ENCODE data around the gene CYB5RL. TPM values are rescaled to one million over a fixed set of nuclear protein-coding genes. Genes with fewer than 3 reads are reported as not detected.
"Not testable (repeated sequence)": the region's sequence is repeated elsewhere in the genome, so short reads cannot be mapped to it uniquely, and the experiment has no call there.

CYB5RL gene
- polyA plus RNA-seq, 4 donors = 0.89 to 8.1 (median 2.5) TPM

GRCh38 chr1:54241364-54241763, 41.5 kb upstream of the CYB5RL start:
- no peak for DNase-seq
- peaks cover 8 to 87% (median 12%) of the 10 kb centered on the region in 3 donors for H3K36me3 ChIP-seq (ENCODE audit: control insufficient read depth in 3 of 3, insufficient read depth in 2 of 3, low read depth in 1 of 3, low read length in 3 of 3)
- H3K4me1 ChIP-seq (ENCODE audit: control insufficient read depth in 3 of 3, insufficient read depth in 2 of 3, low read depth in 1 of 3, low read length in 2 of 3) = no peaks in the 10 kb centered on the region
- no peaks in the 10 kb centered on the region for H3K9me3 ChIP-seq (ENCODE audit: control insufficient read depth in 2 of 2, insufficient read depth in 1 of 2, low read depth in 1 of 2, low read length in 1 of 2)
- no peak for FAIRE-seq
- H3K27me3 ChIP-seq (ENCODE audit: control insufficient read depth in 3 of 3, insufficient read depth in 3 of 3, low read length in 3 of 3) = no peaks in the 10 kb centered on the region
- no peak overlapping the region for H3K4me3 ChIP-seq (ENCODE audit: low read depth in 1 of 3, low read length in 3 of 3)
- no peak overlapping the region for H3K27ac ChIP-seq (ENCODE audit: low read depth in 1 of 3, low read length in 2 of 3)
- WGBS, 3 donors = 81 to 85% (median 85%) methylated on average over 6 of the region's 6 CpGs

- Histone ChIP-seq H3K36me3 (ENCODE audit: control insufficient read depth in 3 of 3, insufficient read depth in 2 of 3, low read depth in 1 of 3, low read length in 3 of 3) (peaks cover 8 to 86% (median 12%) of the 10 kb centered on the region in 3 donors), H3K9me3 (ENCODE audit: control insufficient read depth in 2 of 2, insufficient read depth in 1 of 2, low read depth in 1 of 2, low read length in 1 of 2) (no peaks in the 10 kb centered on the region), H3K27me3 (ENCODE audit: control insufficient read depth in 3 of 3, insufficient read depth in 3 of 3, low read length in 3 of 3) (no peaks in the 10 kb centered on the region), H3K4me3 (ENCODE audit: low read depth in 1 of 3, low read length in 3 of 3) (no peak overlapping the region), H3K27ac (ENCODE audit: low read depth in 1 of 3, low read length in 2 of 3) (no peak overlapping the region), H3K4me1 (ENCODE audit: control insufficient read depth in 3 of 3, insufficient read depth in 2 of 3, low read depth in 1 of 3, low read length in 2 of 3) (no peaks in the 10 kb centered on the region)
- DNase-seq = no peak
- no peak for FAIRE-seq
- 95 to 99% (median 96%) methylated on average over 12 of the region's 12 CpGs for WGBS, 3 donors
These were observed 41.0 kb upstream of the CYB5RL start for GRCh38 chr1:54240741-54241335.

- Histone ChIP-seq H3K36me3 (ENCODE audit: control insufficient read depth in 3 of 3, insufficient read depth in 2 of 3, low read depth in 1 of 3, low read length in 3 of 3) (peaks cover 8 to 75% (median 12%) of the 10 kb centered on the region in 3 donors), H3K27me3 (ENCODE audit: control insufficient read depth in 3 of 3, insufficient read depth in 3 of 3, low read length in 3 of 3) (no peaks in the 10 kb centered on the region), H3K27ac (ENCODE audit: low read depth in 1 of 3, low read length in 2 of 3) (no peak overlapping the region), H3K4me3 (ENCODE audit: low read depth in 1 of 3, low read length in 3 of 3) (no peak overlapping the region), H3K4me1 (ENCODE audit: control insufficient read depth in 3 of 3, insufficient read depth in 2 of 3, low read depth in 1 of 3, low read length in 2 of 3) (no peaks in the 10 kb centered on the region), H3K9me3 (ENCODE audit: control insufficient read depth in 2 of 2, insufficient read depth in 1 of 2, low read depth in 1 of 2, low read length in 1 of 2) (no peaks in the 10 kb centered on the region)
- no peak for DNase-seq
- WGBS, 3 donors = 84 to 90% (median 89%) methylated on average over 10 of the region's 10 CpGs
- FAIRE-seq = no peak
These were observed 39.8 kb upstream of the CYB5RL start for GRCh38 chr1:54239631-54240031.

- FAIRE-seq = no peak
- Histone ChIP-seq H3K36me3 (ENCODE audit: control insufficient read depth in 3 of 3, insufficient read depth in 2 of 3, low read depth in 1 of 3, low read length in 3 of 3) (peaks cover 8 to 73% (median 12%) of the 10 kb centered on the region in 3 donors), H3K4me3 (ENCODE audit: low read depth in 1 of 3, low read length in 3 of 3) (no peak overlapping the region), H3K9me3 (ENCODE audit: control insufficient read depth in 2 of 2, insufficient read depth in 1 of 2, low read depth in 1 of 2, low read length in 1 of 2) (no peaks in the 10 kb centered on the region), H3K27me3 (ENCODE audit: control insufficient read depth in 3 of 3, insufficient read depth in 3 of 3, low read length in 3 of 3) (no peaks in the 10 kb centered on the region), H3K27ac (ENCODE audit: low read depth in 1 of 3, low read length in 2 of 3) (no peak overlapping the region), H3K4me1 (ENCODE audit: control insufficient read depth in 3 of 3, insufficient read depth in 2 of 3, low read depth in 1 of 3, low read length in 2 of 3) (no peaks in the 10 kb centered on the region)
- DNase-seq = no peak
- 85 to 95% (median 94%) methylated on average over 5 of the region's 5 CpGs for WGBS, 3 donors
These were observed 39.2 kb upstream of the CYB5RL start for GRCh38 chr1:54239035-54239383.

- H3K9me3 ChIP-seq (ENCODE audit: control insufficient read depth in 2 of 2, insufficient read depth in 1 of 2, low read depth in 1 of 2, low read length in 1 of 2) = no peaks in the 10 kb centered on the region
- peaks cover 8 to 69% (median 12%) of the 10 kb centered on the region in 3 donors for H3K36me3 ChIP-seq (ENCODE audit: control insufficient read depth in 3 of 3, insufficient read depth in 2 of 3, low read depth in 1 of 3, low read length in 3 of 3)
- no peak for DNase-seq
- no peak overlapping the region for H3K27ac ChIP-seq (ENCODE audit: low read depth in 1 of 3, low read length in 2 of 3)
- no peak for FAIRE-seq
- no peaks in the 10 kb centered on the region for H3K27me3 ChIP-seq (ENCODE audit: control insufficient read depth in 3 of 3, insufficient read depth in 3 of 3, low read length in 3 of 3)
- H3K4me1 ChIP-seq (ENCODE audit: control insufficient read depth in 3 of 3, insufficient read depth in 2 of 3, low read depth in 1 of 3, low read length in 2 of 3) = no peaks in the 10 kb centered on the region
- H3K4me3 ChIP-seq (ENCODE audit: low read depth in 1 of 3, low read length in 3 of 3) = no peak overlapping the region
- WGBS, 3 donors = 88 to 94% (median 89%) methylated on average over 12 of the region's 12 CpGs
These were observed 38.7 kb upstream of the CYB5RL start for GRCh38 chr1:54238353-54239034.

GRCh38 chr1:54237586-54237985, 37.8 kb upstream of the CYB5RL start:
- Histone ChIP-seq H3K4me1 (ENCODE audit: control insufficient read depth in 3 of 3, insufficient read depth in 2 of 3, low read depth in 1 of 3, low read length in 2 of 3) (no peaks in the 10 kb centered on the region), H3K36me3 (ENCODE audit: control insufficient read depth in 3 of 3, insufficient read depth in 2 of 3, low read depth in 1 of 3, low read length in 3 of 3) (peaks cover 8 to 60% (median 12%) of the 10 kb centered on the region in 3 donors), H3K27ac (ENCODE audit: low read depth in 1 of 3, low read length in 2 of 3) (no peak overlapping the region), H3K4me3 (ENCODE audit: low read depth in 1 of 3, low read length in 3 of 3) (no peak overlapping the region), H3K27me3 (ENCODE audit: control insufficient read depth in 3 of 3, insufficient read depth in 3 of 3, low read length in 3 of 3) (no peaks in the 10 kb centered on the region), H3K9me3 (ENCODE audit: control insufficient read depth in 2 of 2, insufficient read depth in 1 of 2, low read depth in 1 of 2, low read length in 1 of 2) (no peaks in the 10 kb centered on the region)
- DNase-seq = no peak
- FAIRE-seq = no peak
- WGBS, 3 donors = 88 to 96% (median 89%) methylated on average over 10 of the region's 10 CpGs

- WGBS, 3 donors = 75 to 93% (median 78%) methylated on average over 2 of the region's 2 CpGs
- H3K9me3 ChIP-seq (ENCODE audit: control insufficient read depth in 2 of 2, insufficient read depth in 1 of 2, low read depth in 1 of 2, low read length in 1 of 2) = peaks cover 0 to 5% of the 10 kb centered on the region in 2 donors
- peaks cover 6 to 46% (median 8%) of the 10 kb centered on the region in 3 donors for H3K36me3 ChIP-seq (ENCODE audit: control insufficient read depth in 3 of 3, insufficient read depth in 2 of 3, low read depth in 1 of 3, low read length in 3 of 3)
- H3K27ac ChIP-seq (ENCODE audit: low read depth in 1 of 3, low read length in 2 of 3) = no peak overlapping the region
- no peaks in the 10 kb centered on the region for H3K27me3 ChIP-seq (ENCODE audit: control insufficient read depth in 3 of 3, insufficient read depth in 3 of 3, low read length in 3 of 3)
- H3K4me1 ChIP-seq (ENCODE audit: control insufficient read depth in 3 of 3, insufficient read depth in 2 of 3, low read depth in 1 of 3, low read length in 2 of 3) = no peaks in the 10 kb centered on the region
- no peak overlapping the region for H3K4me3 ChIP-seq (ENCODE audit: low read depth in 1 of 3, low read length in 3 of 3)
- DNase-seq (no peak), FAIRE-seq (no peak)
These were observed 34.5 kb upstream of the CYB5RL start for GRCh38 chr1:54234284-54234683.

- H3K4me3 ChIP-seq (ENCODE audit: low read depth in 1 of 3, low read length in 3 of 3); H3K27me3 ChIP-seq (ENCODE audit: control insufficient read depth in 3 of 3, insufficient read depth in 3 of 3, low read length in 3 of 3); H3K27ac ChIP-seq (ENCODE audit: low read depth in 1 of 3, low read length in 2 of 3); FAIRE-seq; DNase-seq; H3K9me3 ChIP-seq (ENCODE audit: control insufficient read depth in 2 of 2, insufficient read depth in 1 of 2, low read depth in 1 of 2, low read length in 1 of 2); H3K4me1 ChIP-seq (ENCODE audit: control insufficient read depth in 3 of 3, insufficient read depth in 2 of 3, low read depth in 1 of 3, low read length in 2 of 3): not testable (repeated sequence)
- H3K36me3 ChIP-seq (ENCODE audit: control insufficient read depth in 3 of 3, insufficient read depth in 2 of 3, low read depth in 1 of 3, low read length in 3 of 3) = peaks cover 3 to 46% (median 5%) of the 10 kb centered on the region in 3 donors
- WGBS, 3 donors = 96 to 100% (median 98%) methylated on average over 10 to 33 of the region's 33 CpGs
These were observed 33.4 kb upstream of the CYB5RL start for GRCh38 chr1:54233196-54233595.
